Fibroblast of upper back skin (primary cell): ENCODE data around the gene C12orf76.
"Not testable (repeated sequence)": the region's sequence is repeated elsewhere in the genome, so short reads cannot be mapped to it uniquely, and the experiment has no call there.

Source experiments
- DNase-seq: peaks from one replicate; pipeline ENCODE4 v3.0.0-alpha.2; 2013

Gene C12orf76, protein sequence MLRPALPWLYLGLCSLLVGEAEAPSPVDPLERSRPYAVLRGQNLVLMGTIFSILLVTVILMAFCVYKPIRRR

DNA sequence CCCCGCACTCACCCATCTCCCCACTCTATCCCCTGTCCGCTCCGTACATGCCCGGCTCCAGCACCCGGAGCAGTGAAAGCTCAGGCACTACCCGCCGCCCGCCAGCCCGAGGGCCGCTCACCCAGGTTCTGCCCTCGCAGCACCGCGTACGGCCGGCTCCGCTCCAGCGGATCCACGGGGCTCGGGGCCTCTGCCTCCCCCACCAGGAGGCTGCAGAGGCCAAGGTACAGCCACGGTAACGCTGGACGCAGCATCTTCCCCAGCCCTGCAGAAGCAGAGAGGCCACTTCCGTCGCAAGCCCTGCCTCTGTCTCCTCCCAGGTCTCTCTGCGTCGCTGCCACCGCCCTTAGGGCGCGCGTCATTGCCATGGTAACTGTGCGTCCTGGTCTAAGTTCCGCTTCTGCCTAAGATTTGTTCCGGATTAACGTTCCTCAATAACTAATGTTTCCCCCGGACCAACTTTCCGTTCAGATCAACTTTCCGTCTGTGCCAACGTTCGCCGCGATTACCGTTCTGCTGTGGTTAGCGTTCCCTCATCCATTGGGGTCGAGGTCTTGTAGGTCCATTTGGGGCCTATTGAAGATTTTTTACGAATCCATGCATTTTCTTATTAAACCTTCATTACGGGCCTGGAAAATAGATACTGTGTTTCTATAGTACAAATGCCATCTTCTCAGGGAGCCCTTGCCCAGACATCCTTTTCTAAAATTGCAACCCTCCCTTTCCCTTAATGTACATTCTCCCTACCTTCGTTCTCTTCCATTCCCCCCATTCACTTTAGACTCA, at the start of gene C12orf76:
Gene C12orf76, minus strand, starts transcription at position 281 of the 786 bp plus-strand sequence. Its CDS starts 27 bp downstream, at position 254.
- DNase-seq = peak; percentile 97

DNA sequence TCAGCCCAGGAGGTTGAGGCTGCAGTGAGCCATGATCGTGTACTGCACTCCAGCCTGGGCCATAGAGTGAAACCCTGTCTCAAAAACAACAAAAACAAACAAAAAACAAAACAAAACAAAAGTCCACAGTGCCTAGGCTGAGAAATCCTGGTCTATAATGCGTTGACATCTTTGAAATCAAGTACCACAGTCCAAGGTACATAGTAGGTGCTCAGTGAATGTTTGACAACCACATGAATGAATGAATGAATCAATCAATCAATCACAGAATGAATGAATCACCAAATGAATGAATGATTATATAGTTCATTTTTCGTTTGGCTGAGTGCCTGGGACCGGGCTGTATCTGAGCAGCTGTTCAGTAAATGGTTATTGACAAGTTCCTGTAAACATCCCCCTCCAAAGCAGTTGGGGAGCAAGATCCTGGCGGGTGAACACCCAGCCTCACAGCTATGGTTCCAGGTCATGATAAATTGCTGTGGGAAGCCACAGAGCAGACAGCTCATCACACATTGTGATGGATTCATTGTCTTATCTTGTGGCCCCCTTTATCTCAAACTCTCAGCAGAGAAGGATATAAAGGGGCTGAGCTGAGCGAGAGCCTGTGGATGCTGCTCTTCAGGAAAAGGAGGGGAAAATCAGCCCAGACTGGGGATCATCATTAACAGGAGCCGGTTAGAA, 45.4 kb upstream of the C12orf76 start:
- DNase-seq = no peak

DNA sequence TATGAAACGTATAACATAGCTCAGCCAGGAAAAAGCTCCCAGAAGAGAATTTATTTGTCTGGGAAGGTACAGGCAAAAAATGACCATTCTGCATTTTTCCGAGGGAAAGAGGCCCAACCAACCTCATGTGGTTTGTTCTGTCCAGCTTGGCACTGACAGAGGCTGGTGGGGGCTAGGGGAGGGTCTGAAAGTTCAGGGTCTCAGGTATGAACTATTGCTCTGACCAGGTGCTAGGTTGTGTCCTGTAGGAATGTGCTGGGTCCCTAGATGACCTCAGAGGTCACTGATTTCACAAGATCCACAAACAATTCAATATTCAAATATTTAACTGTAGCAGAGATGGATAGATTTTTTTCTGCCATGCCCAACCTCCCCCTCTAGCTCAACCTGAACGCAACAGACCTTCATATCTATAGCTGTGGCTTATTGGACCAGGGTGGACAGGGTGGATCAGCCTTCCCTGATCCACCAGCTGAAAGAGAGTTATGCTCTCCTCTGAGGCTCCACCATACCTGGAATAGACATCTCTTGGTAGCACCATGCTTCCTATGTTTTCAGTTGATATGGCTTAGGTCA, 42.9 kb upstream of the C12orf76 start:
- DNase-seq = no peak

DNA sequence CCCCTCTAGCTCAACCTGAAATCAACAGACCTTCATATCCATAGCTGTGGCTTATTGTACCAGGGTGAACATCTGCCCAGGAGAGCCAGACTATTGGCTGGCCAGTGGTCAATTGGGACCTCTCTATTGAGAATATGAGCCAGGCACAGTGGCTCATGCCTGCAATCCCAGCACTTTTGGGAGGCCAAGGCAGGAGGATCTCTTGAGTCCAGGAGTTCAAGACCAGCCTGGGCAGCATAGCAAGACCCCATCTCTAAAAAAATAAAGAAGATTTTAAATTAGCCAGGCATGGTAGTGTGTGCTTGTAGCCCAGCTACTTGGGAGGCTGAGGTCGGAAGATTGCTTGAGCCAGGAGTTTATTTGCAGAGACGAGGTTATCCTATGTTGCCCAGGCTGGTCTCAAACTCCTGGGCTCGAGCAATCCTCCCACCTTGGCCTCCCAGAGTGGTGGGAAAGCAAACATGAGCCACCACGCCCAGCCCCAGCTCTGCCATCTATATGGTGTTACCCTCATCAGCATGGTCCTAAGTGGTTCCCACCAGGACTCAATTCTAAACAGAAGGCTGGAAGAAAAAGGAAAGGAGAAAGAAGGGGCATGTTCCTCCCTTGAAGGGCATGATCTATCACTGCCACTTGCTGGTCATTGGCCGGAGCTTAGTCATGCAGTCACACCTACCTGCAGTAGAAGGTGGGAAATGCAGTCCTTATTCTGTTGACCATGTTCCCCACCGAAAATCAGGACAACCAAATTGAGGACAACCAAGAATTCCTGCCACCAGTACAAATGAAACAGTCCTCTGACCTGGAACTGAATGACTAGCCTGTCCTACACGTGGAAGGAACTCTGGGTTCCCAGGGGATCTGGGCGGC, 42.2 kb upstream of the C12orf76 start:
- DNase-seq = no peak

DNA sequence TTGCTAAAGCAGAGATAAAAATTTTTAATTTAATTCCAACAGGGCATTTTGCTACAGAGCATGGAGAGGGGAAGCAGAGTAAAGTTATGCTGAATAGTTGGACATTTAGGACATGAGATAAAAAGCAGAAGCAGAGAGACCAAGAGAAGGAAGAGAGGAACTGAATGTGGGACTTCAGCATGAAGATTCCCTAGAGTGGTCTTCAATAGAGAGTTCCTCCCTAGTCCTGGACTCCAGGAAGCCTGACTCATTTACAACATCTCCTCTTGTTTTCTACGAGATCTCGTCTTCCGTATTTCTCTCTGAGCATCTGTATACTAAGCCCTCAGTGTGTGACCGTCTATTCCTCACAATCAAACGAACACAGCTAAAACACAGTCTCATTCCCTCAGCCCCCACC, 40.6 kb upstream of the C12orf76 start:
- DNase-seq = no peak

DNA sequence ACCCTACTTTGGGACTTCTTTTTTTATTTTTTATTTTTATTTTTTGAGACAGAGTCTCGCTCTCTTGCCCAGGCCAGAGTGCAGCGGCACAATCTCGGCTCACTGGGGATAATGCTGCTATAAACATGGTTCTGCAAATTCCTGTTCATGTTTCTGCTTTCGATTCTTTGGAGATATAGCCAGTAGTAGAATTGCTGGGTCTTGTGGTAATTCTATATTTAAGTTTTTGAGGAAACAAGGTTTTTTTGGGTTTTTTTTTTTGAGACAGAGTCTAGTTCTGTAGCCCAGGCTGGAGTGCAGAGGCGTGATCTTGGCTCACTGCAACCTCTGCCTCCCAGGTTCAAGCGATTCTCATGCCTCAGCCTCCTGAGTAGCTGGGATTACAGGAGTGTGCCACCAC, 39.9 kb upstream of the C12orf76 start:
- DNase-seq = not testable (repeated sequence)

DNA sequence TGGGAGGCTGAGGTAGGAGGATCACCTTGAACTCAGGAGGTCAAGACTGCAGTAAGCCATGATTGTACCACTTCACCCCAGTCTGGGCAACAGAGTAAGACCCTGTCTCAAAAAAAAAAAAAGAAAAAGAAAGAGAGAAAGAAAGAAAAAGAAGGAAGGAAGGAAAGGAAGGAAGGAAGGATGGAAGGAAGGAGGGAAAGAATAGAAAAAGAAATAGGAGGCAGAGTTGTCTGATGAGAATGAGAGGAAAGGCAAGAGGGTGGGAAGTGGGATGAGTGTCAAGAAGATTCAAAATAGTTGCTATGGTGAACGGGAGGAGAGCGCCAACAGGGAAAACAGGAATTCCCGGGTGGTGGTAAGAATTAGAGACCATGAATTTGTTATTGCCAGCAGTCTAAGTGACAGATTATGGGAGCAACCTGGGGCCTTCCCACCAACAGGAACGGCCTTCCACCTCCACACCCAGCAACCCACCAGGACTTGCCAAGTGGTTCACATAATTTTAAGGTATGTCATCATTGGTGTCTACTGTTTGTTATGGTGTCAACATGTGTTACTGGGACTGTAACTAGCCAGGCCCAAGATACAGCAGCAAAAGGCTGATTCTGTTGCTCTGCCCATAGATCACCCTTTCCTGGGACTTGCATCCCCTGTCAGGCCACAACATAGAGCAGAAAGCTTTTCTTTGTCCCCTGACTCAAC, 36.1 kb upstream of the C12orf76 start:
- no peak for DNase-seq

DNA sequence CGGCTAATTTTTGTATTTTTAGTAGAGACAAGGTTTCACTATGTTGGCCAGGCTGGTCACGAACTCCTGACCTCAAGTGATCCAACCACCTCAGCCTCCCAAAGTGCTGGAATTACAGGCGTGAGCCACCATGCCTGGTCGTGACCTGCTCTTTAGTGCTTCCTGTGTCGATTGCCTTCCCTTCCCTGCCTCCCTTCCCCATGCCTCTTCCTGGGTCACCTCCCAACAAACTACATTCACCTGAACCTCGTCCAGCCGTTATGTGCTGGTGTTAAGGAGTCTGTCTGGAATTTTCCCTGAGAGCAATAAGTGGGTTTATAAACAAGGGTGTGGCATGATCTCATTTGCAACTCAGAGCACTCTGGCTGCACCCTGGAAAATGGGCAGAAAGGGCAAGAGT, 32.1 kb upstream of the C12orf76 start:
- DNase-seq = no peak

DNA sequence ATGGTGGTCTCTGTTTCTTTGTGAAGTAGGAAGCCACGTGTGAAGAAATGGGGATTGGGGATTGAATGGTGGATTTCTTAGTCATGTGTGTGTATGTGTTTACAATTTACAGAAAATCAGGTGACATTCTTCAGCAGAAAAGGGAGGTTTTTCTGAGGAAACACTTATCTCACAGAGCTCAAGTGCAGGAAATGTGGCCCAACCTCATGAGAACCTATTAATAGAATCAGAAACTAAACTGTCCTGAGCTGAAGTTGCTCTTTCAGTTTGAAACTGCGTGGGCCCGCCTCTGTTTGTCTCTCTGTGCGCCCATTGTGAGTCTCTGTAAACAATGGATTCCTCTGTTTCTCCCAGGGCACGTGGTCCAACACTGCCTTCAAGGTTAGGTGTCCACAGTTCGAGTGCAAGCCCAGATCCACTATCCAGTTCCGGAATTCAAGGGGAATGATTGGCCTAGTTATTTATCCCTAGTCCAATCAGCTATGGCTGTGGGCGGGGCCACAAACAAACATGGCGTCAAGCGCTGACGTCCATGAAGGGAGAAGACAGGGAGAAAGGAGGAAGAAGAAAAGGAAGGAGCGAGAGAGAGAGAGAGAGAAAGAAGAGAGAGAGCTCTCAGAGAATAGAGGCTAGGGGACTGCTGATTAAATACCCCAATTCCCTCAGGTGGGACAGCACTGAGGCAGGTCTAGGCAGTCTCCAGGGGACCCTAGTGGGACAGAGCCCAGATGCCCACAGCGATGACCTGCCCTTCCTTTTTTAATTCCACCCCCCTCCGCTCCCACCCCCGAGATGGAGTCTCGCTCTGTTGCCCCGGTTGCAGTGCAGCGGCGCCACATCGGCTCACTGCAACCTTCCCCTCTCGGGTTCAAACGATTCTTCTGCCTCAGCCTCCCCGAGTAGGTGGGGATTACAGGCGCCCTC, 31.4 kb upstream of the C12orf76 start:
- DNase-seq = no peak

DNA sequence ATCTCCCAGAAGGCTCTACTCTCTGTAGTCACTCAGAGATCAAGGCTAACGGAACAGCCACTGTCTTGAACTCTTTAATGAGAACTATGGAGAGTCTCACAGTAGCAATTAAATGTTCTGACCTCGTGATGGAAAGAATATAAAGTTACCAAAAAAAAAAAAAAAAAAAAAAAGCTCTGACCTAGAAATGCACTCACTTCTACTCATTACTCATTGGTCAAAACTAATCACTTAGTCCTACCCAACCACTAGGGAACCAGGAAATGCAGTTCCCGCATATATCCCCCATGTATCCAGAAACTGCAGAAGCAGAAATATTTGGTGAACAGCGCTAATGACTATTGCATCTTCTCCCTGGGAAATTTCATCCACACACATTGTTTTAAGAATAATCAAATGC, 29.5 kb upstream of the C12orf76 start:
- no peak for DNase-seq

DNA sequence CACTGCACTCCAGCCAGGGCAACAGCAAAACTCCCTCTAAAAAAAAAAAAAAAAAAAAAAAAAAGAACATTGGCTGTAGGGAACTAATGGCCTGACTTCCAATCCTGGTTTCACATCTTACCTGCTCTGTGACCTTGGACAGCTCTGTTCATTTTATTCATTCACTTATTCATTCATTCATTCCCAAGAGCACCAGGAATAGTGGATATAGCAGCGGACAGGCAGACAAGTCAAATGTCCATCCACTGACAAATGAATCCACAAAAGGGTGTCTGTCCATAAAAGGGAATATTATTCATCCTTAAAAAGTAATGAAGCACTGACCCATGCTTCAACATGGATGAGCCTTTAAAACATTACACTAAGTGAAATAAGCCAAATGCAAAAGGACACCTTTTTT, 27.6 kb upstream of the C12orf76 start:
- no peak for DNase-seq

DNA sequence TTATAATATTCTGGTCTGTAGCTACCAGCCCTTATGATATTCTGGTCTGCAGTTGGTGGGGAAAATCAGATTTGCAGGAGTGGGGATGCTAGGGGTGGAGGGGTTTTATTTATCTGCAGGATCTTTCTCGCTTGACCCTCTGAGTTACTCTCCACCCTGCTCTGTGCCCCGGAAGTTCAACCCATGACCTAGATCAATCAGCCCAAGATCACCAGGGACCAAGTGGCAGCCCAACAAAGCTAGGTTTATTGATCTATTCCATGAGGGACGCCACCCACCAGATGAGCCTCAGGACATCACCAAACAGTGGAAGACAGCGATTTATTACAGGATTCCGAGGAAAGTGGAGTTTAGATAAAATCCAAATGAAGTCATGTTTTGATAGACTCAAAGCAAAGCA, 25.8 kb upstream of the C12orf76 start:
- DNase-seq = no peak

DNA sequence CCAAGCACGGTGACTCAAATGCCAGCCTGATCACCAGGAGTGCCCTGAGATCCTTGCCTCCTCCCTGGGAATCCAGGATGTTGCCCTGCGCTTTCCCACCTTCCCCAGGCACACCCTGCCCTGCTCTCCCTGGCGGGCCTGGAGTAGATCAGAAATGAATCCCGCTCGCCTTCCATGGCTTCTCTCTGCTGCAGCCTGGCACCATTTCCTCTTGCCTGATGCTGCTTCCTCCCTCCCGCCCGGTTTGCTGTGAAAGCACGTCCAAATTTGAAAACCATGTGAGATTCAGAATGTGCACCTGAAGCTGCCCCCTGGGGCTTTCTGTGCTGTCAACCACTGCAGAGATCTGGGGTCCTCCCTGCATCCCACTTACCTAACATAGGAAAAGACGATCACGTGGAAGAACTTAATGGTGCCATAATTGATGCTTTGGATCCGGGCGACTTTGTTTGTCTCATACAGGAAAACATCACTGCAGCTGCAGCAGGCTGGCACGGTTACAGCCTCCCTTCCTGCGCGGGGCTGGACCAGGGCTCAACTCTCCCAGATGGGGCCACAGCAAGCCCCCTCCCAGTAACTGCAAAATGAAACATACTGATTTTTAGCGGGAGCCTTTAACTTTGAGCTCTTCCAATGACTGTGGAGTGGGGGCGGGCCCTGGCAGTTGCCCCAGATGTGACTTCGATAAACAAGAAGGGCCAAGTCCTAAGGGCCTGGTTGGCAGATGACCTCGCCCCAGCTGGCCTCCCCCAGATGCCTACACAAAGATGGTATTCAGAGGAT, 24.9 kb upstream of the C12orf76 start:
- no peak for DNase-seq

DNA sequence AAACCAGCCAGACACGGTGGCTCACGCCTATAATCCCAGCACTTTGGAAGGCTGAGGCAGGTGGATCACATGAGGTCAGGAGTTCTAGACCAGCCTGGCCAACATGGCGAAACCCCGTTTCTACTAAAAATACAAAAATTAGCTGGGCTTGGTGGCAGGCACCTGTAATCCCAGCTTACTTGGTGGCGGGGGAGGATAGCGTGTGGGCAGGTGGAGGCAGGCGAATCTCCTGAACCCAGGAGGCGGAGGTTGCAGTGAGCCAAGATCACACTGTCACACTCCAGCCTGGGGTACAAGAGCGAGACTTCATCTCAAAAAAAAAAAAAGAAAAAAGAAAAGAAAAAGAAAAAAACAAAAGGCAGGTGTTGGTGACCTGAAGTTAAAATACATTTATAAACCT, 24.3 kb upstream of the C12orf76 start:
- not testable (repeated sequence) for DNase-seq

DNA sequence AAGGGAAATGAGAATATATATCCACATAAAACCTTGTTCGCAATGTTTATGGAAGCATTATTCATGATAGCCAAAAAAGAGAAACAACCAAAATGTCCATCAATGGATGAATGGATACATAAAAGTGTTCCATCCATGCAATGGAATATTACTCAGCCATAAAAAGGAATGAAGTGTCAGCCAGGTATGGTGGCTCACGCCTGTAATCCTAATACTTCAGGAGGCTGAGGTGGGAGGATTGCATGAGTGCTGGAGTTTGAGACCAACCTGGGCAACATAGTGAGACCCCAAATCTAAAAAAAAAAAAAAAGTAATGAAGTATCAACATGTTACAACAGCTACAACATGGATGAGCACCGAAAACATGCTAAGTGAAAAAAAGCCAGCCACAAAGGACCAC, 23.6 kb upstream of the C12orf76 start:
- DNase-seq = no peak

DNA sequence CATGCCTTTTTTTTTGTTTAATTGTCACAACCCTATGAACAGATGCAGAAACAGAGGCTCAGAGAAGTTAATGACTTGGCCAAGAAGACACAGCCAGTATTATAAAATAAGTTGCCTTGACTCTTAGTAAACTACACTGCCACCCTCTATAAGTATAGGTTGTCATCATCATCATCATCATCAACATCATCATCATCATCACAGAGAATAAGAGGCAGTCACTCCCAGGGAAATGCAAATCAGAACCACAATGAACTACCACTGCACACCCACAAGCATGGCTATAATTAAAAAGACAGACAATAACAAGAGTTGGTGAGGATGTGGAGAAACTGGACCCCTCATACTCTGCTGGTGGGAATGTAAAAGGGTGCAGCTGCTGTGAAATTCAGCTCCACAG, 23.2 kb upstream of the C12orf76 start:
- no peak for DNase-seq

DNA sequence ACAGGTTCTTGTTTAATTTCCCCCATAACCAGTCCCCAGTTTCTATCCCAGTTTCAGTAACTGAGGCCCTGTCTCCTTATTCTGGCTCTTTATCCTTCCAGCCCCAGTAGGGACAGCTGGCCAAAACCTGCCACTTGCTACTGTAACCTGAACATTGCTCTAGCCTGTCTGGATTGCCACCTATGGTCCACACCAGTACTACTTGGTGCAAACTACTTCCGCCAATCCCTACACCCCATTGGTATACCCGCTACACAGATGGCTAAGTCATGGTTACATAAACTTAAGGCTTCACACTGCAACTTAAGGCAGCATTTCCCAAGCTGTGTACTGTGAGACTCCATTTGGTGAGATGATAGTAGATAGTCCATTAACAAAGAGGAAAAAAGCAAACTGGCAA, 20.3 kb upstream of the C12orf76 start:
- no peak for DNase-seq

DNA sequence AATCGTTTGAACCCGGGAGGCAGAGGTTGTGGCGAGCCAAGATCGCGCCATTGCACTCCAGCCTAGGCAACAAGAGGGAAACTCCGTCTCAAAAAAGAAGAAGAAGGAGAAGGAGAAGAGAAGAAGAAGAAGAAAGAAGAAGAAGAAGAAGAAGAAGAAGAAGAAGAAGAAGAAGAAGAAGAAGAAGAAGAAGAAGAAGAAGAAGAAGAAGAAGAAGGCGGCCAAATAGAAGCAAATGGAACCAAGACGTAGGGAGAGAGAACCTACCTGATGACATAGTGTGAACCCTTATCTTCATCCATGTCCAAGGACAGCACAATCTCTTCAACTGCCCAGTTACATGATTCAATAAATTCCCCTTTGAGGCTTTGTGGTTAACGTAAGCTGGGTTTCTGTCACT, 19.8 kb upstream of the C12orf76 start:
- not testable (repeated sequence) for DNase-seq

DNA sequence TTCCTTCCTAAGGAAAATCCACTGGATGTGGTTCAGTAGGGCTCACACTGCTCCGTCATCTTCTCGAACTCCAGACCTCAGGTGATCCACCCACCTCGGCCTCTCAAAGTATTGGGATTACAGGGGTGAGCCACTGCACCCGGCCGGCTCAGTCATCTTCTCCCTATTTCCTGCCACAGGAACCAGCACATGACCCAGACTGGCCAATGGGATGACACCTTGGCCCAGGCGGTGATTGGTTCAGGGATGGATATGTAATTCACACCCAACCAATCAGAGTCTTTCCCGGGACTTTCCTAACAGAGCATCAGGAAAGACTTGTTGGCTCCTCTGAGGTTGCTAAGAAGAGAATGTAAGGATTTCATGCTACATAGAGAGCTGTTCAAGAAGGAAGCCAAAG, 19.2 kb upstream of the C12orf76 start:
- DNase-seq = no peak

DNA sequence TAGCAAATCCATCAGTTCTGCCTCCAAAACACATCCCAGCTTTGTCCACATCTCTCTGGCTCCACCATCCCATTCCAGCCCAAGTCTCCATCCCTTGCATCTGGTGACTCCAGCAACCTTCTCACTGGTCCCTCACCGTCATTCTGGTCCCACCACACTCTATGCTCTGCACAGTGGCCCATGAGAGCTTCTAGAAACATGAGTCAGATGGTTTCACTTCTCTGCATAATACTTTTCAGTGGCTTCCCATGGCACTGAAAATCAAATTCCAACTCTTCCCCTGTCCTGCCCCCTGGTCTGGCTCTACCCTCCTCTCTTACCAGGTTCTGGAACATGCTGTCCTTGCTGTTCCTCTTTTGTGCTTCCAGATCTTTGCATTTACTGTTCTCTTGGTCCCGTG, 17.2 kb upstream of the C12orf76 start:
- no peak for DNase-seq
